ENCODE results near the gene P3H1. TPM values are rescaled to one million over a fixed set of nuclear protein-coding genes. Genes with fewer than 3 reads are reported as not detected.

The P3H1 gene
- total RNA-seq, 1 donor from 2014 or later, result 8.6 TPM

DNA sequence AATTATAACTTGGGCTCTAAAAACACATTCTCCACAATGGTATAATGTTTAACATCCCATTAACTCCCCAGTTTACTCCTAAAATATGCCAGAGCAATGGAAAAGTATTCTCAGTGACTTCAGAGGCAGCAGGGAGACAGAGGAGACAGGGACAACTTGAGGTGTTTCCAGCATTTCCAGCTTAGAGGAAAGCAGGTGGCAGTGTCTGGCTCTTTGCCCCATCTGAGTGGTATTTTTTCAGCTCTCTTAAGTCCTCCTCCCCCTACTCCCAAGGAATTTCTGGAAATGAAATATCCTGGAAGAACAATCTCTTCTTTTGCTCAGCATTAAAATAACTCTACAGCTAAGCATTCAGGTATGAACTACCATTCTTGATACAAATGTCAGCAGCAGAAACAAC, 39.3 kb upstream of the P3H1 start:
- Histone ChIP-seq H3K27me3 (ENCODE audit: low read depth) (no peaks in the 10 kb centered on the region), H3K4me3 (no peak overlapping the region), H3K9me3 (replicated peaks) (no peaks in the 10 kb centered on the region), H3K27ac (replicated peaks) (no peak overlapping the region), H3K4me1 (peaks cover 6% of the 10 kb centered on the region), H3K36me3 (peaks cover 13% of the 10 kb centered on the region)
- intact Hi-C loops (cut with micrococcal nuclease), result no loop called here
- DNase-seq, result no peak
- no peak for TF ChIP-seq CTCF (IDR thresholded peaks at IDR 0.05; ENCODE audit: borderline replicate concordance)

DNA sequence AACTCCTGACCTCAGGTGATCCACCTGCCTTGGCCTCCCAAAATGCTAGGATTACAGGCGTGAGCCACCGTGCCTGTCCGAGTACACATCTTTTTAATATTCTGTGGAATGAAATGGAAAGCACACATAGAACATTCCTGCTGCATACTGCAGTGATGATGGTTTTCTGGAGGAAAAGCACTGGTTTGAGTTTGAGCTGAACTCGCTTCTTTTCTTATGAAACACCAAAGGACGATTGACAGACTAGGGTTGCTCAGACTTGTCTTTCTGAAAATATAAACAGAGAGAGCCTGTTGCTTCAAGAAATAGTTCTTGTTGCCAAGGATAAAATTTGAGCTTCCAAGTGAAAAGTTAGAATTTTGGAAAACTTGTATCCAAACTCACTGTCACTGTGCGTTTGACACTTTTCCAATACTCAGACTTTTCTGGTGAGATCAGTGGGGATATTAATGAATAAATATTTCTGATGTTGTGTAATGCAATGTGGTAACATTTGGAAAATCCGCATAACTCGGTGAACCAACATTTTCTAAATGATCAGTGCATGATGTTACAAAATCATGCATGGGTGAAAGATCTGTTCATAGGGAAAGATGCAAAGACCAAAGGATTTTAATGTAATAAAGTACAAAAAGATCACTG, 35.1 kb upstream of the P3H1 start:
- Histone ChIP-seq H3K4me1 (peaks cover 6% of the 10 kb centered on the region), H3K27ac (replicated peaks) (no peak overlapping the region), H3K27me3 (ENCODE audit: low read depth) (no peaks in the 10 kb centered on the region), H3K36me3 (peaks cover 6% of the 10 kb centered on the region), H3K4me3 (no peak overlapping the region), H3K9me3 (replicated peaks) (no peaks in the 10 kb centered on the region)
- DNase-seq, result no peak
- no peak for TF ChIP-seq CTCF (IDR thresholded peaks at IDR 0.05; ENCODE audit: borderline replicate concordance)
- intact Hi-C loops (cut with micrococcal nuclease), result no loop called here

DNA sequence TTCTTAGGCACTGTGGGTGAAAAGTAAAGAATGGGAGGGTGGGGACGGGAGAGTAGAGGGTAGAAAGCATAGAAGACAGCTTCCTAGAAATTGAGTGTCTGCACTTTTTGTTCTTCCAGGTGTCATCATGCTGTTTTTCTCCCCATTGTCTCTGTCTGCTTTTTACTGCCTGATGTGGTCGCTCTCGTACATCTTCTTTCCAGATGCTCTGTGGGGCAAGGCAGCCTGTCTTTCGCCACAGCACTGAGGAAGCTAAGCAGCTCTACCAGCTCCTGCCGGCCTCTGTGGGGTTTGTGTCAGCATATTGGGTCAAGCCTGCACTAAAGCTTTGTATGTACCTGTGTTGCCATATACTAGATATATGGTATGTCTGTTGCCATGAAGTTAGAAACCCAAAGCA, 31.2 kb upstream of the P3H1 start:
- intact Hi-C loops (cut with micrococcal nuclease), result no loop called here
- H3K27me3 ChIP-seq (ENCODE audit: low read depth), result no peaks in the 10 kb centered on the region

GRCh38 chr1:42797414-42797813, 30.6 kb upstream of the P3H1 start:
- no peak for DNase-seq
- intact Hi-C loops (cut with micrococcal nuclease), result no loop called here
- TF ChIP-seq CTCF (IDR thresholded peaks at IDR 0.05; ENCODE audit: borderline replicate concordance), result no peak
- Histone ChIP-seq H3K4me1 (no peaks in the 10 kb centered on the region), H3K9me3 (replicated peaks) (no peaks in the 10 kb centered on the region), H3K27me3 (ENCODE audit: low read depth) (no peaks in the 10 kb centered on the region), H3K36me3 (no peaks in the 10 kb centered on the region), H3K4me3 (no peak overlapping the region), H3K27ac (replicated peaks) (no peak overlapping the region)

More for the DNA sequence above, 31.2 kb upstream of the P3H1 start:
- TF ChIP-seq CTCF (IDR thresholded peaks at IDR 0.05; ENCODE audit: borderline replicate concordance), result no peak
- H3K4me1 ChIP-seq, result no peaks in the 10 kb centered on the region
- no peaks in the 10 kb centered on the region for H3K9me3 ChIP-seq (replicated peaks)
- H3K36me3 ChIP-seq, result no peaks in the 10 kb centered on the region
- DNase-seq, result no peak
- H3K27ac ChIP-seq (replicated peaks), result no peak overlapping the region
- H3K4me3 ChIP-seq, result no peak overlapping the region

DNA sequence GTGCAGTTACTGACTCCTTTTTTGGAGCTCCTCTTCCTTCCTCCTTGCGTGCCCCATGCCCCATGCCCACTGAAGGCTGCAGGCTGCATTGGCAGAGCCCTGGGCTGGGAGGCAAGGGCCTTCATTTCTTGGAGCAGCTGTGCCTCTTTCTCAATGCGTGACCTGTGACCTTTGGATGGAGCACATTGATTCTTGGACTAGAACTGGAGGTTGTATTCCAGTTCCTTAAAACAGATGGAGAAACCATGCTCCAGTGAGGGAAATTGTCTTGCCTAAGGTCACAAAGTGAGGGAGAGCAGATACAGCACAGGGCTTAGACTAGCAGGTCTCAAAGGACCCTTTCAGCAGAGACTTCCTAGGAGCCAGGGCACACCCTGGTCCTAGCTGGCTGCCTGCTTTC, 27.0 kb upstream of the P3H1 start:
- TF ChIP-seq CTCF (IDR thresholded peaks at IDR 0.05; ENCODE audit: borderline replicate concordance), result no peak
- Histone ChIP-seq H3K9me3 (replicated peaks) (no peaks in the 10 kb centered on the region), H3K27ac (replicated peaks) (no peak overlapping the region), H3K4me3 (no peak overlapping the region), H3K36me3 (no peaks in the 10 kb centered on the region), H3K27me3 (ENCODE audit: low read depth) (no peaks in the 10 kb centered on the region), H3K4me1 (no peaks in the 10 kb centered on the region)
- DNase-seq, result no peak
- intact Hi-C loops (cut with micrococcal nuclease), result no loop called here

Measured in left ventricle myocardium inferior (tissue), 1 donor.